Measurements from ENCODE around the gene MALAT1.
"Not testable (repeated sequence)": the region's sequence is repeated elsewhere in the genome, so short reads cannot be mapped to it uniquely, and the experiment has no call there.

DNA sequence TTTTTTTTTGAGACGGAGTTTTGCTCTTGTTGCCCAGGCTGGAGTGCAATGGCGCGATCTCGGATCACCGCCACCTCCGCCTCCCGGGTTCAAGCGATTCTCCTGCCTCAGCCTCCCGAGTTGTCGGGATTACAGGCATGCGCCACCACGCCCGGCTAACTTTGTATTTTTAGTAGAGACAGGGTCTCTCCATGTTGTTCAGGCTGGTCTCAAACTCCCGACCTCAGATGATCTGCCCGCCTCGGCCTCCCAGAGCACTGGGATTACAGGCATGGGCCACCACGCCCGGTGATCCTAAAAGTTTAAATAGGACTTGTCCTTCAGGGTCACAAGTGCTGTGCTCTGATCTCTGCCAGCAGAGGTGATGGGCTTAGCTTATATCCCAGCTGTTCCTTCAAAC lies 33.4 kb upstream of the MALAT1 start:
- TF ChIP-seq ZNF274 (IDR thresholded peaks at IDR 0.05; ENCODE audit: borderline replicate concordance, extremely low read depth, low read length); KDM5A (IDR thresholded peaks at IDR 0.05; ENCODE audit: low read length); JUN (IDR thresholded peaks at IDR 0.05; ENCODE audit: low read depth, low read length); RFX5 (IDR thresholded peaks at IDR 0.05; ENCODE audit: borderline replicate concordance, low read depth, low read length); SAP30 (IDR thresholded peaks at IDR 0.05; ENCODE audit: insufficient read depth, insufficient replicate concordance, low read length): not testable (repeated sequence)
- TF ChIP-seq, protein P1, sequence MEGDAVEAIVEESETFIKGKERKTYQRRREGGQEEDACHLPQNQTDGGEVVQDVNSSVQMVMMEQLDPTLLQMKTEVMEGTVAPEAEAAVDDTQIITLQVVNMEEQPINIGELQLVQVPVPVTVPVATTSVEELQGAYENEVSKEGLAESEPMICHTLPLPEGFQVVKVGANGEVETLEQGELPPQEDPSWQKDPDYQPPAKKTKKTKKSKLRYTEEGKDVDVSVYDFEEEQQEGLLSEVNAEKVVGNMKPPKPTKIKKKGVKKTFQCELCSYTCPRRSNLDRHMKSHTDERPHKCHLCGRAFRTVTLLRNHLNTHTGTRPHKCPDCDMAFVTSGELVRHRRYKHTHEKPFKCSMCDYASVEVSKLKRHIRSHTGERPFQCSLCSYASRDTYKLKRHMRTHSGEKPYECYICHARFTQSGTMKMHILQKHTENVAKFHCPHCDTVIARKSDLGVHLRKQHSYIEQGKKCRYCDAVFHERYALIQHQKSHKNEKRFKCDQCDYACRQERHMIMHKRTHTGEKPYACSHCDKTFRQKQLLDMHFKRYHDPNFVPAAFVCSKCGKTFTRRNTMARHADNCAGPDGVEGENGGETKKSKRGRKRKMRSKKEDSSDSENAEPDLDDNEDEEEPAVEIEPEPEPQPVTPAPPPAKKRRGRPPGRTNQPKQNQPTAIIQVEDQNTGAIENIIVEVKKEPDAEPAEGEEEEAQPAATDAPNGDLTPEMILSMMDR (IDR thresholded peaks at IDR 0.05; ENCODE audit: control extremely low read depth in 1 of 3, insufficient read depth in 1 of 3, low read depth in 1 of 3, low read length in 3 of 3) = not testable (repeated sequence)
